H9 (cell line): Measurements from ENCODE around the gene LRTM2. TPM values are rescaled to one million over a fixed set of nuclear protein-coding genes. Genes with fewer than 3 reads are reported as not detected.

Experiments used
- DNase-seq: peaks from one replicate; pipeline ENCODE4 v3.0.0-alpha.2; 2017
- H2AFZ ChIP-seq: one replicate; pipeline ENCODE4 v1.6.1; 2013; ENCODE audit warnings: mild to moderate bottlenecking, low read length, control low read depth, moderate library complexity
- H2AK5ac ChIP-seq: 2 replicates; pipeline ENCODE4 v1.6.1; 2013; ENCODE audit warnings: low read length, control low read depth, mixed read lengths; ENCODE audit not compliant: insufficient read length
- H2BK120ac ChIP-seq: one replicate; pipeline ENCODE4 v1.6.1; 2013; ENCODE audit warnings: low read depth, mild to moderate bottlenecking, low read length, control low read depth, inconsistent platforms; ENCODE audit not compliant: poor library complexity, severe bottlenecking
- H2BK12ac ChIP-seq: 2 replicates; pipeline ENCODE4 v1.6.1; 2013; ENCODE audit warnings: low read length, control low read depth, mixed read lengths, low read depth; ENCODE audit not compliant: insufficient read length
- H2BK15ac ChIP-seq: 2 replicates; pipeline ENCODE4 v1.6.1; 2013; ENCODE audit warnings: low read depth, low read length, control low read depth
- H2BK20ac ChIP-seq: one replicate; pipeline ENCODE4 v1.6.1; 2013; ENCODE audit warnings: low read depth, mild to moderate bottlenecking, low read length, control low read depth, inconsistent platforms; ENCODE audit not compliant: poor library complexity, severe bottlenecking
- H2BK5ac ChIP-seq: 2 replicates; pipeline ENCODE4 v1.6.1; 2013; ENCODE audit warnings: low read length, control low read depth, mixed read lengths; ENCODE audit not compliant: insufficient read length
- H3K14ac ChIP-seq: 2 replicates; pipeline ENCODE4 v1.6.1; 2013; ENCODE audit warnings: low read length, control low read depth; ENCODE audit not compliant: insufficient read depth
- H3K18ac ChIP-seq: 2 replicates; pipeline ENCODE4 v1.6.1; 2013; ENCODE audit warnings: low read depth, mild to moderate bottlenecking, mixed read lengths, low read length, control low read depth; ENCODE audit not compliant: insufficient read length
- H3K23ac ChIP-seq: 2 replicates; pipeline ENCODE4 v1.6.1; 2013; ENCODE audit warnings: low read length, control low read depth, mixed read lengths, low read depth; ENCODE audit not compliant: insufficient read length
- H3K23me2 ChIP-seq: 2 replicates; pipeline ENCODE4 v1.6.1; 2013; ENCODE audit warnings: low read depth, mild to moderate bottlenecking, mixed read lengths, low read length, control low read depth; ENCODE audit not compliant: insufficient read length, poor library complexity, severe bottlenecking
- H3K27ac ChIP-seq: 2 replicates; pipeline ENCODE4 v1.5.1; 2013; ENCODE audit warnings: low read length, control low read depth, mixed read lengths, low read depth; ENCODE audit not compliant: insufficient read length
- H3K27me3 ChIP-seq: 2 replicates; pipeline ENCODE4 v1.6.1; 2013; ENCODE audit warnings: low read length, control low read depth, inconsistent platforms; ENCODE audit not compliant: insufficient read depth
- H3K4ac ChIP-seq: 2 replicates; pipeline ENCODE4 v1.6.1; 2013; ENCODE audit warnings: low read depth, mild to moderate bottlenecking, control low read depth, inconsistent platforms, low read length, moderate library complexity
- H3K4me1 ChIP-seq: 2 replicates; pipeline ENCODE4 v1.6.1; 2013; ENCODE audit warnings: low read length, control low read depth, inconsistent platforms; ENCODE audit not compliant: insufficient read depth
- H3K4me2 ChIP-seq: 2 replicates; pipeline ENCODE4 v1.6.1; 2013; ENCODE audit warnings: low read length, control low read depth, mixed read lengths; ENCODE audit not compliant: insufficient read length, insufficient read depth
- H3K56ac ChIP-seq: 2 replicates; pipeline ENCODE4 v1.6.1; 2013; ENCODE audit warnings: low read depth, mild to moderate bottlenecking, mixed read lengths, low read length, control low read depth; ENCODE audit not compliant: insufficient read length
- H3K79me1 ChIP-seq: 2 replicates; pipeline ENCODE4 v1.6.1; 2013; ENCODE audit warnings: low read depth, mild to moderate bottlenecking, moderate library complexity, low read length, control low read depth, inconsistent platforms; ENCODE audit not compliant: insufficient read depth, poor library complexity, severe bottlenecking
- H3K79me2 ChIP-seq: 2 replicates; pipeline ENCODE4 v1.6.1; 2013; ENCODE audit warnings: low read length, control low read depth, inconsistent platforms; ENCODE audit not compliant: insufficient read depth
- H3K9ac ChIP-seq: 2 replicates; pipeline ENCODE4 v1.6.1; 2013; ENCODE audit warnings: low read length, control low read depth, mixed read lengths; ENCODE audit not compliant: insufficient read length; ENCODE audit errors: extremely low read depth
- H3K9me3 ChIP-seq: one replicate; pipeline ENCODE4 v1.6.1; 2013; ENCODE audit warnings: low read depth, low read length, inconsistent platforms; ENCODE audit not compliant: control insufficient read depth
- H3T11ph ChIP-seq: one replicate; pipeline ENCODE4 v1.6.1; 2013; ENCODE audit warnings: mild to moderate bottlenecking, low read length, control low read depth, inconsistent platforms
- H4K20me1 ChIP-seq: one replicate; pipeline ENCODE4 v1.6.1; 2013; ENCODE audit not compliant: control insufficient read depth, insufficient read length, insufficient read depth
- H4K5ac ChIP-seq: 2 replicates; pipeline ENCODE4 v1.6.1; 2013; ENCODE audit warnings: low read depth, mild to moderate bottlenecking, mixed read lengths, low read length, control low read depth; ENCODE audit not compliant: insufficient read length
- H4K8ac ChIP-seq: replicated peaks from 2 replicates; pipeline ENCODE4 v1.6.1; 2013; ENCODE audit warnings: low read length, control low read depth, mixed read lengths, low read depth; ENCODE audit not compliant: insufficient read length
- H4K91ac ChIP-seq: 2 replicates; pipeline ENCODE4 v1.6.1; 2013; ENCODE audit warnings: low read depth, mild to moderate bottlenecking, moderate library complexity, mixed read lengths, low read length, control low read depth; ENCODE audit not compliant: insufficient read length
- H3K27ac Mint-ChIP-seq, 3 experiments: 2 replicates in 2 of 3; 3 replicates in 1 of 3; pipeline ENCODE4 v1.8.0; 2020 to 2021; ENCODE audit warnings: mixed read lengths in 3 of 3, mild to moderate bottlenecking in 1 of 3, moderate library complexity in 1 of 3
- H3K27me3 Mint-ChIP-seq: 2 replicates; pipeline ENCODE4 v1.8.0; 2021; ENCODE audit warnings: low read depth, mild to moderate bottlenecking, moderate library complexity, mixed read lengths
- H3K36me3 Mint-ChIP-seq, 3 experiments: 2 replicates in 2 of 3; 3 replicates in 1 of 3; pipeline ENCODE4 v1.8.0; 2020 to 2021; ENCODE audit warnings: low read depth in 3 of 3, mixed read lengths in 3 of 3; ENCODE audit not compliant: insufficient read depth in 1 of 3
- H3K4me1 Mint-ChIP-seq, 2 experiments: 2 replicates each; pipeline ENCODE4 v1.8.0; 2020; ENCODE audit warnings: mixed read lengths in 2 of 2
- H3K4me3 Mint-ChIP-seq, 2 experiments: 2 replicates in 1 of 2; 3 replicates in 1 of 2; pipeline ENCODE4 v1.8.0; 2020 to 2021; ENCODE audit warnings: mild to moderate bottlenecking in 2 of 2, mixed read lengths in 2 of 2, moderate library complexity in 1 of 2
- H3K9me3 Mint-ChIP-seq, 2 experiments: 2 replicates in 1 of 2; 3 replicates in 1 of 2; pipeline ENCODE4 v1.8.0; 2020; ENCODE audit warnings: mild to moderate bottlenecking in 2 of 2, mixed read lengths in 2 of 2, moderate library complexity in 1 of 2
- CTCF ChIP-seq: fragments of 200-600 bp; sonication (generic); conservative IDR thresholded peaks from 3 replicates; pipeline ENCODE4 v1.8.0; 2021; ENCODE audit warnings: antibody characterized with exemption, mild to moderate bottlenecking
- WGBS: extraction: QIAGEN DNeasy Blood & Tissue Kit; methylation state at CpG from one replicate; pipeline ENCODE4 v1.1.7; 2013; ENCODE audit warnings: missing lambda C conversion rate, low lambda C conversion rate, mixed read lengths; ENCODE audit not compliant: insufficient read length; ENCODE audit errors: extremely low coverage; 5-methylcytosine and 5-hydroxymethylcytosine counted together
- total RNA-seq: library from RNA; stranded (reverse); gene quantifications from 2 replicates; pipeline ENCODE4 v1.2.1, GENCODE V29; 2021

The LRTM2 gene
- total RNA-seq, 1 experiment from 2014 or later, result not detected

- Histone ChIP-seq H3K27me3 (no peaks in the 10 kb centered on the region), H2BK5ac (no peak overlapping the region), H3K27ac (no peak overlapping the region), H4K5ac (no peak overlapping the region), H3K4me1 (no peaks in the 10 kb centered on the region), H2AK5ac (no peak overlapping the region), H3T11ph (no peak overlapping the region), H3K79me2 (no peaks in the 10 kb centered on the region), H2BK20ac (no peak overlapping the region), H3K9me3 (no peaks in the 10 kb centered on the region), H3K4ac (no peak overlapping the region), H2BK12ac (no peak overlapping the region), H2AFZ (no peak overlapping the region), H3K9ac (no peak overlapping the region), H3K23me2 (no peaks in the 10 kb centered on the region), H3K79me1 (no peaks in the 10 kb centered on the region), H3K14ac (no peak overlapping the region), H3K4me2 (no peak overlapping the region), H4K91ac (no peak overlapping the region), H3K23ac (no peak overlapping the region), H4K20me1 (peaks cover 3% of the 10 kb centered on the region), H3K18ac (no peak overlapping the region), H3K56ac (no peak overlapping the region), H4K8ac (no peak overlapping the region), H2BK15ac (no peak overlapping the region), H2BK120ac (no peak overlapping the region)
- no peak for TF ChIP-seq CTCF
- peaks cover 0 to 4% (median 0%) of the 10 kb centered on the region in 3 experiments; a peak in 3 of 7 replicates for H3K36me3 Mint-ChIP-seq
- peaks cover 5 to 10% of the 10 kb centered on the region in 2 experiments; a peak in 3 of 4 replicates for H3K4me1 Mint-ChIP-seq
- peaks cover 6 to 10% of the 10 kb centered on the region in 2 experiments; a peak in 4 of 5 replicates for H3K9me3 Mint-ChIP-seq
- no peak overlapping the region for H3K4me3 Mint-ChIP-seq
- no peak overlapping the region for H3K27ac Mint-ChIP-seq
- H3K27me3 Mint-ChIP-seq, result peaks cover 3% of the 10 kb centered on the region
- peak; percentile 20 for DNase-seq
- WGBS, result no CpG with 5 or more reads among the region's 10 CpGs
Observed at GRCh38 chr12:1869145-1869544, 48.8 kb downstream of the LRTM2 start.
